ENCODE data around the gene USP2.

Gene USP2

GRCh38 chr11:119342023-119342300, 39.5 kb downstream of the USP2 start:
- no peak for DNase-seq (ENCODE audit: low read depth, low spot score)

- DNase-seq (ENCODE audit: low read depth, low spot score): no peak
Measured at GRCh38 chr11:119341222-119342022, 40.1 kb downstream of the USP2 start.

GRCh38 chr11:119340335-119341221, 40.9 kb downstream of the USP2 start, which contains the start of gene C1QTNF5:
C1QTNF5 (minus strand) TSS chr11:119340883; CDS start chr11:119340397, 486 bp downstream.
- DNase-seq (ENCODE audit: low read depth, low spot score): peak; percentile 93

- peak; percentile 88 for DNase-seq (ENCODE audit: low read depth, low spot score)
Measured at GRCh38 chr11:119339589-119340334, 41.7 kb downstream of the USP2 start.

- DNase-seq (ENCODE audit: low read depth, low spot score): peak; percentile 54
Measured at GRCh38 chr11:119338965-119339588, 42.4 kb downstream of the USP2 start.

- peak; percentile 94 for DNase-seq (ENCODE audit: low read depth, low spot score)
Measured at GRCh38 chr11:119338318-119338890, 43.1 kb downstream of the USP2 start.

- DNase-seq (ENCODE audit: low read depth, low spot score): peak; percentile 92
Measured at GRCh38 chr11:119337581-119338317, 43.7 kb downstream of the USP2 start.

- DNase-seq (ENCODE audit: low read depth, low spot score): no peak
Measured at GRCh38 chr11:119336744-119337469, 44.6 kb downstream of the USP2 start.

GRCh38 chr11:119335655-119336543, 45.6 kb downstream of the USP2 start:
- no peak for DNase-seq (ENCODE audit: low read depth, low spot score)

GRCh38 chr11:119335091-119335654, 46.3 kb downstream of the USP2 start:
- DNase-seq (ENCODE audit: low read depth, low spot score): no peak

GRCh38 chr11:119334174-119334930, 47.1 kb downstream of the USP2 start, which contains the start of gene RNF26:
RNF26 (plus strand) TSS chr11:119334527; CDS start chr11:119335123, 596 bp downstream.
- peak; percentile 98 for DNase-seq (ENCODE audit: low read depth, low spot score)

GRCh38 chr11:119332111-119332765, 49.3 kb downstream of the USP2 start:
- no peak for DNase-seq (ENCODE audit: low read depth, low spot score)

GRCh38 chr11:119330237-119330636, 51.3 kb downstream of the USP2 start:
- DNase-seq (ENCODE audit: low read depth, low spot score): no peak

- DNase-seq (ENCODE audit: low read depth, low spot score): no peak
Measured at GRCh38 chr11:119329320-119329719, 52.2 kb downstream of the USP2 start.

- DNase-seq (ENCODE audit: low read depth, low spot score): no peak
Measured at GRCh38 chr11:119324189-119324588, 57.3 kb downstream of the USP2 start.

- DNase-seq (ENCODE audit: low read depth, low spot score): peak; percentile 85
Measured at GRCh38 chr11:119323532-119324033, 57.9 kb downstream of the USP2 start.

Measured in astrocyte of the hippocampus (primary cell).